Right lung (tissue), 10 donors: ENCODE measurements around the gene SPHK1. TPM values are rescaled to one million over a fixed set of nuclear protein-coding genes. Genes with fewer than 3 reads are reported as not detected.
A peak's percentile ranks its signal among the peaks of the same experiment; 100 is the strongest.
"Not testable (repeated sequence)": the region's sequence is repeated elsewhere in the genome, so short reads cannot be mapped to it uniquely, and the experiment has no call there.

Source experiments
- DNase-seq, 2 donors: peaks; one replicate each; pipeline ENCODE4 v3.0.0-alpha.2; 2013
- long read RNA-seq, 8 donors: transcript quantifications; one replicate each; lab custom pipeline, GENCODE V29; 2026
- polyA plus RNA-seq, 5 donors: library from polyadenylated mRNA; unstranded; fragments of 120-200 nt; gene quantifications; one replicate each; pipeline versions ENCODE4 v1.2.1 to v1.2.3, GENCODE V29; 2013; ENCODE audit warnings: inconsistent platforms in 1 of 5, low replicate concordance in 1 of 5; ENCODE audit not compliant: insufficient read length in 5 of 5, insufficient read depth in 1 of 5

Gene SPHK1
- 1 to 10 TPM; 3.2 to 9.1 (median 4.3) TPM for polyA plus RNA-seq
- long read RNA-seq, donor 1, partial matches to known transcripts, result 0 of 4 reads
- long read RNA-seq, donor 1, other reads (novel, unspliced or antisense), result 0 of 4 reads
- long read RNA-seq, donor 2, partial matches to known transcripts, result 0 of 2 reads
- long read RNA-seq, donor 2, other reads (novel, unspliced or antisense), result 0 of 2 reads
- long read RNA-seq, donor 3, partial matches to known transcripts, result 0 of 4 reads
- long read RNA-seq, donor 3, other reads (novel, unspliced or antisense), result 0 of 4 reads
- long read RNA-seq, donor 4, partial matches to known transcripts, result 0 of 2 reads
- long read RNA-seq, donor 4, other reads (novel, unspliced or antisense), result 0 of 2 reads
- long read RNA-seq, donor 5, result 0 reads
- long read RNA-seq, donor 6, partial matches to known transcripts, result 0 of 2 reads
- long read RNA-seq, donor 6, other reads (novel, unspliced or antisense), result 0 of 2 reads
- long read RNA-seq, donor 7, partial matches to known transcripts, result 0 of 3 reads
- long read RNA-seq, donor 7, other reads (novel, unspliced or antisense), result 0 of 3 reads
- long read RNA-seq, donor 8, partial matches to known transcripts, result 0 of 2 reads
- long read RNA-seq, donor 8, other reads (novel, unspliced or antisense), result 0 of 2 reads

GRCh38 chr17:76384222-76384986 is at the start of gene SPHK1:
SPHK1 (plus strand) TSS chr17:76384609; CDS start chr17:76385645, 1,036 bp downstream.
- DNase-seq, result no peak

GRCh38 chr17:76335716-76336381 is 48.6 kb upstream of the SPHK1 start:
- no peak for DNase-seq

GRCh38 chr17:76336756-76337412 is 47.5 kb upstream of the SPHK1 start:
- DNase-seq, result no peak

GRCh38 chr17:76337413-76337777 is 47.0 kb upstream of the SPHK1 start:
- DNase-seq, result no peak

GRCh38 chr17:76341301-76341700 is 43.1 kb upstream of the SPHK1 start:
- DNase-seq, result no peak

GRCh38 chr17:76343106-76343505 is 41.3 kb upstream of the SPHK1 start:
- no peak for DNase-seq

GRCh38 chr17:76345377-76345974 is 38.9 kb upstream of the SPHK1 start:
- no peak for DNase-seq

GRCh38 chr17:76346936-76347335 is 37.5 kb upstream of the SPHK1 start:
- DNase-seq, result not testable (repeated sequence)

- DNase-seq, result no peak
Measured at GRCh38 chr17:76350463-76350862, 33.9 kb upstream of the SPHK1 start.

- no peak for DNase-seq
Measured at GRCh38 chr17:76351526-76352071, 32.8 kb upstream of the SPHK1 start.

GRCh38 chr17:76353004-76353598 is 31.3 kb upstream of the SPHK1 start:
- no peak for DNase-seq

GRCh38 chr17:76353599-76354316 is 30.7 kb upstream of the SPHK1 start, which contains the start of gene PRPSAP1:
PRPSAP1 (minus strand) TSS chr17:76353916; CDS start chr17:76353703, 213 bp downstream.
- DNase-seq, result peak; percentile 92 to 94

- no peak for DNase-seq
Measured at GRCh38 chr17:76354317-76354729, 30.1 kb upstream of the SPHK1 start.

- DNase-seq, result no peak
Measured at GRCh38 chr17:76354747-76355310, 29.6 kb upstream of the SPHK1 start.

GRCh38 chr17:76356803-76357456 is 27.5 kb upstream of the SPHK1 start:
- DNase-seq, result no peak

GRCh38 chr17:76357597-76358158 is 26.7 kb upstream of the SPHK1 start:
- no peak for DNase-seq

- no peak for DNase-seq
Measured at GRCh38 chr17:76359375-76359774, 25.0 kb upstream of the SPHK1 start.

GRCh38 chr17:76359776-76360175 is 24.6 kb upstream of the SPHK1 start:
- not testable (repeated sequence) for DNase-seq
